OCI-LY1 (cell line): ENCODE measurements around the gene OSMR.

Experiments
- H2AFZ ChIP-seq: fragments of 200-600 bp; sonication (generic), shearing (Covaris generic); 2 replicates; pipeline ENCODE4 v1.6.0; 2014; ENCODE audit warnings: antibody characterized with exemption, mild to moderate bottlenecking, low read length
- H3F3A ChIP-seq: fragments of 200-600 bp; sonication (generic), shearing (Covaris generic); 2 replicates; pipeline ENCODE4 v1.6.0; 2014; ENCODE audit warnings: mild to moderate bottlenecking, antibody characterized with exemption, low read length, moderate library complexity; ENCODE audit not compliant: insufficient read depth
- H3K27ac ChIP-seq: fragments of 200-600 bp; sonication (generic); 2 replicates; pipeline ENCODE4 v1.5.1; 2014; ENCODE audit warnings: low read length, mixed run types, mild to moderate bottlenecking, low read depth; ENCODE audit not compliant: poor library complexity, severe bottlenecking
- H3K27me3 ChIP-seq: fragments of 200-600 bp; sonication (generic); 2 replicates; pipeline ENCODE4 v1.6.0; 2014; ENCODE audit warnings: antibody characterized with exemption, mild to moderate bottlenecking, low read length, moderate library complexity; ENCODE audit not compliant: insufficient read depth
- H3K36me3 ChIP-seq: fragments of 200-600 bp; sonication (generic); 2 replicates; pipeline ENCODE4 v1.6.1; 2014; ENCODE audit warnings: mild to moderate bottlenecking, antibody characterized with exemption, low read length, moderate library complexity, mixed read lengths; ENCODE audit not compliant: insufficient read depth
- H3K4me1 ChIP-seq: fragments of 200-600 bp; sonication (generic); 2 replicates; pipeline ENCODE4 v1.5.1; 2014; ENCODE audit warnings: mild to moderate bottlenecking, low read length, moderate library complexity; ENCODE audit not compliant: insufficient read depth, severe bottlenecking
- H3K4me2 ChIP-seq: fragments of 200-600 bp; sonication (generic), shearing (Covaris generic); 2 replicates; pipeline ENCODE4 v1.6.1; 2014; ENCODE audit warnings: low read length
- H3K4me3 ChIP-seq: fragments of 200-600 bp; sonication (generic); 2 replicates; pipeline ENCODE4 v1.5.1; 2014; ENCODE audit warnings: low read length, low read depth, mild to moderate bottlenecking, mixed read lengths; ENCODE audit not compliant: poor library complexity, severe bottlenecking
- H3K79me2 ChIP-seq: fragments of 200-600 bp; shearing (Covaris generic); 2 replicates; pipeline ENCODE4 v1.6.1; 2016; ENCODE audit warnings: mixed run types, low read length, mixed read lengths; ENCODE audit not compliant: insufficient read depth
- H3K9ac ChIP-seq: fragments of 200-600 bp; sonication (generic), shearing (Covaris generic); 2 replicates; pipeline ENCODE4 v1.6.1; 2014; ENCODE audit warnings: mild to moderate bottlenecking, low read length, mixed read lengths
- H3K9me2 ChIP-seq: fragments of 200-600 bp; sonication (generic), shearing (Covaris generic); 2 replicates; pipeline ENCODE4 v1.6.1; 2014; ENCODE audit warnings: low read depth, mild to moderate bottlenecking, low read length, mixed read lengths
- H3K9me3 ChIP-seq: fragments of 200-600 bp; shearing (Covaris generic); 2 replicates; pipeline ENCODE4 v1.6.1; 2014; ENCODE audit warnings: low read length, mixed read lengths
- H4K20me1 ChIP-seq: fragments of 200-600 bp; sonication (generic), shearing (Covaris generic); 2 replicates; pipeline ENCODE4 v1.6.0; 2016; ENCODE audit warnings: mild to moderate bottlenecking, low read length; ENCODE audit not compliant: insufficient read depth
- CTCF ChIP-seq: fragments of 200-600 bp; sonication (generic), shearing (Covaris generic); IDR thresholded peaks from 2 replicates; pipeline ENCODE4 v1.5.1; 2017; ENCODE audit warnings: mild to moderate bottlenecking, antibody characterized with exemption, low read length, moderate library complexity, mixed read lengths
- EZH2 ChIP-seq: fragments of 200-600 bp; sonication (generic), shearing (Covaris generic); IDR thresholded peaks from 2 replicates; pipeline ENCODE4 v1.8.0; 2017; ENCODE audit warnings: borderline replicate concordance, mixed run types, mild to moderate bottlenecking, antibody characterized with exemption, low read length, moderate library complexity, mixed read lengths

Gene OSMR

GRCh38 chr5:38905516-38905915, 59.7 kb downstream of the OSMR start:
- Histone ChIP-seq H3K79me2 (no peaks in the 10 kb centered on the region), H3K9me2 (no peaks in the 10 kb centered on the region), H3K9ac (no peak overlapping the region), H3K36me3 (no peaks in the 10 kb centered on the region), H3K27me3 (no peaks in the 10 kb centered on the region), H3K4me3 (no peak overlapping the region), H3F3A (no peaks in the 10 kb centered on the region), H3K9me3 (no peaks in the 10 kb centered on the region), H3K27ac (no peak overlapping the region), H4K20me1 (no peaks in the 10 kb centered on the region), H3K4me2 (no peak overlapping the region), H3K4me1 (no peaks in the 10 kb centered on the region), H2AFZ (no peak overlapping the region)
- TF ChIP-seq EZH2 (no peak), CTCF (no peak)

- no peaks in the 10 kb centered on the region for H3K36me3 ChIP-seq
- H3F3A ChIP-seq: no peaks in the 10 kb centered on the region
- H3K4me2 ChIP-seq: no peak overlapping the region
- H4K20me1 ChIP-seq: no peaks in the 10 kb centered on the region
- no peaks in the 10 kb centered on the region for H3K9me2 ChIP-seq
- no peaks in the 10 kb centered on the region for H3K9me3 ChIP-seq
- no peak overlapping the region for H2AFZ ChIP-seq
- H3K4me1 ChIP-seq: no peaks in the 10 kb centered on the region
- H3K27ac ChIP-seq: no peak overlapping the region
- no peaks in the 10 kb centered on the region for H3K27me3 ChIP-seq
- H3K9ac ChIP-seq: no peak overlapping the region
- H3K79me2 ChIP-seq: no peaks in the 10 kb centered on the region
- H3K4me3 ChIP-seq: no peak overlapping the region
- TF ChIP-seq CTCF: no peak
These were observed 60.7 kb downstream of the OSMR start for GRCh38 chr5:38906503-38906902.

GRCh38 chr5:38911933-38912332, 66.1 kb downstream of the OSMR start:
- Histone ChIP-seq H3K9ac (no peak overlapping the region), H3K4me2 (no peak overlapping the region)

More at GRCh38 chr5:38911933-38912332, 66.1 kb downstream of the OSMR start:
- no peaks in the 10 kb centered on the region for H4K20me1 ChIP-seq
- H3K79me2 ChIP-seq: no peaks in the 10 kb centered on the region
- H3K27me3 ChIP-seq: no peaks in the 10 kb centered on the region
- no peak overlapping the region for H2AFZ ChIP-seq
- no peaks in the 10 kb centered on the region for H3K36me3 ChIP-seq
- no peak overlapping the region for H3K27ac ChIP-seq
- H3F3A ChIP-seq: no peaks in the 10 kb centered on the region
- TF ChIP-seq EZH2 (no peak), CTCF (no peak)
- no peaks in the 10 kb centered on the region for H3K4me1 ChIP-seq
- no peak overlapping the region for H3K4me3 ChIP-seq
- H3K9me3 ChIP-seq: no peaks in the 10 kb centered on the region
- H3K9me2 ChIP-seq: no peaks in the 10 kb centered on the region
